ENCODE measurements around the gene RASGRP4. TPM values are rescaled to one million over a fixed set of nuclear protein-coding genes. Genes with fewer than 3 reads are reported as not detected.

Gene RASGRP4
- total RNA-seq, 1 donor from 2014 or later, result 13.5 TPM

GRCh38 chr19:38437295-38437694 is 11.3 kb upstream of the RASGRP4 start:
- Histone ChIP-seq H3K36me3 (no peaks in the 10 kb centered on the region), H3K4me3 (no peak overlapping the region), H3K4me1 (no peaks in the 10 kb centered on the region), H3K27ac (no peak overlapping the region), H3K27me3 (ENCODE audit: low read depth) (peaks cover 32% of the 10 kb centered on the region), H3K9me3 (no peaks in the 10 kb centered on the region)
- no peak for TF ChIP-seq CTCF (IDR thresholded peaks at IDR 0.05)
- no peak for DNase-seq
- intact Hi-C loops (cut with DNase I), result no loop called here
- no peak for ATAC-seq

- H3K9me3 ChIP-seq, result no peaks in the 10 kb centered on the region
- H3K27me3 ChIP-seq (ENCODE audit: low read depth), result peaks cover 36% of the 10 kb centered on the region
- DNase-seq (no peak), ATAC-seq (no peak)
- intact Hi-C loops (cut with DNase I), result no loop called here
- no peaks in the 10 kb centered on the region for H3K4me1 ChIP-seq
- TF ChIP-seq CTCF (IDR thresholded peaks at IDR 0.05), result no peak
- no peaks in the 10 kb centered on the region for H3K36me3 ChIP-seq
- H3K4me3 ChIP-seq, result no peak overlapping the region
- H3K27ac ChIP-seq, result no peak overlapping the region
These were observed 8.6 kb upstream of the RASGRP4 start for GRCh38 chr19:38434549-38435051.

GRCh38 chr19:38433268-38433733 is 7.3 kb upstream of the RASGRP4 start, which contains the start of gene RYR1:
Gene RYR1 (plus strand): TSS chr19:38433691. CDS start chr19:38433830, 139 bp downstream.
- Histone ChIP-seq H3K36me3 (no peaks in the 10 kb centered on the region), H3K9me3 (no peaks in the 10 kb centered on the region), H3K27ac (no peak within 1 kb of the TSS), H3K27me3 (ENCODE audit: low read depth) (peaks cover 36% of the 10 kb centered on the region), H3K4me1 (no peaks in the 10 kb centered on the region), H3K4me3 (peak within 1 kb of the TSS; percentile 8)
- no peak for TF ChIP-seq CTCF (IDR thresholded peaks at IDR 0.05)
- ATAC-seq (peak; percentile 74 to 85), DNase-seq (peak; percentile 79)
- intact Hi-C loops (cut with DNase I), result no loop called here

GRCh38 chr19:38430931-38431330 is 4.9 kb upstream of the RASGRP4 start:
- H3K36me3 ChIP-seq, result no peaks in the 10 kb centered on the region
- H3K4me3 ChIP-seq, result no peak overlapping the region
- ATAC-seq (no peak), DNase-seq (no peak)
- no peaks in the 10 kb centered on the region for H3K4me1 ChIP-seq
- intact Hi-C loops (cut with DNase I), result no loop called here
- no peak for TF ChIP-seq CTCF (IDR thresholded peaks at IDR 0.05)
- no peaks in the 10 kb centered on the region for H3K9me3 ChIP-seq
- H3K27ac ChIP-seq, result no peak overlapping the region
- peaks cover 33% of the 10 kb centered on the region for H3K27me3 ChIP-seq (ENCODE audit: low read depth)

- Histone ChIP-seq H3K4me3 (no peak overlapping the region), H3K27ac (no peak overlapping the region), H3K4me1 (no peaks in the 10 kb centered on the region), H3K27me3 (ENCODE audit: low read depth) (peaks cover 24% of the 10 kb centered on the region), H3K36me3 (no peaks in the 10 kb centered on the region), H3K9me3 (no peaks in the 10 kb centered on the region)
- no peak for ATAC-seq
- TF ChIP-seq CTCF (IDR thresholded peaks at IDR 0.05), result no peak
- intact Hi-C loops (cut with DNase I), result no loop called here
- no peak for DNase-seq
These were observed 3.8 kb upstream of the RASGRP4 start for GRCh38 chr19:38429811-38430156.

All from lower lobe of right lung (tissue), 2 donors.